Neural progenitor cell (in vitro differentiated cells): ENCODE data around the gene TMEM60. TPM values are rescaled to one million over a fixed set of nuclear protein-coding genes. Genes with fewer than 3 reads are reported as not detected.

Experiments used
- DNase-seq: peaks from one replicate; pipeline ENCODE4 v3.0.0-alpha.2; 2016; ENCODE audit warnings: low spot score
- H2AFZ ChIP-seq: fragments of 200-600 bp; sonication (generic); replicated peaks from 2 replicates; pipeline ENCODE4 v1.6.1; 2016; ENCODE audit warnings: antibody characterized with exemption
- H3F3A ChIP-seq: fragments of 200-600 bp; sonication (generic); 2 replicates; pipeline ENCODE4 v1.6.1; 2016; ENCODE audit warnings: antibody characterized with exemption, low read depth
- H3K27ac ChIP-seq: fragments of 200-600 bp; sonication (generic); 2 replicates; pipeline ENCODE4 v1.5.1; 2016; ENCODE audit warnings: mild to moderate bottlenecking
- H3K27me3 ChIP-seq: fragments of 200-600 bp; sonication (generic); 2 replicates; pipeline ENCODE4 v1.6.1; 2016; ENCODE audit warnings: mild to moderate bottlenecking, moderate library complexity
- H3K36me3 ChIP-seq: fragments of 200-600 bp; sonication (generic); 2 replicates; pipeline ENCODE4 v1.5.1; 2016
- H3K4me1 ChIP-seq: fragments of 200-600 bp; sonication (generic); 2 replicates; pipeline ENCODE4 v1.6.1; 2016; ENCODE audit warnings: mixed run types
- H3K4me2 ChIP-seq: fragments of 200-600 bp; sonication (generic); 2 replicates; pipeline ENCODE4 v1.6.1; 2016
- H3K4me3 ChIP-seq: fragments of 200-600 bp; sonication (generic); 2 replicates; pipeline ENCODE4 v1.5.1; 2016
- H3K79me2 ChIP-seq: fragments of 200-600 bp; sonication (generic); 2 replicates; pipeline ENCODE4 v1.6.1; 2016; ENCODE audit warnings: low read depth
- H3K9ac ChIP-seq: fragments of 200-600 bp; sonication (generic); 2 replicates; pipeline ENCODE4 v1.6.1; 2016
- H3K9me3 ChIP-seq: fragments of 200-600 bp; sonication (generic); 2 replicates; pipeline ENCODE4 v1.5.1; 2016; ENCODE audit warnings: low read depth
- H4K20me1 ChIP-seq: fragments of 200-600 bp; sonication (generic); 2 replicates; pipeline ENCODE4 v1.6.1; 2016; ENCODE audit warnings: low read depth
- H3K27ac Mint-ChIP-seq: 3 replicates; pipeline ENCODE4 v1.8.0; 2021; ENCODE audit warnings: mixed read lengths
- H3K27me3 Mint-ChIP-seq: 2 replicates; pipeline ENCODE4 v1.8.0; 2022; ENCODE audit warnings: low read depth, mild to moderate bottlenecking, inconsistent platforms, moderate library complexity, mixed read lengths; ENCODE audit not compliant: insufficient read depth
- H3K36me3 Mint-ChIP-seq: 3 replicates; pipeline ENCODE4 v1.8.0; 2021; ENCODE audit warnings: mixed read lengths
- H3K4me1 Mint-ChIP-seq: 3 replicates; pipeline ENCODE4 v1.8.0; 2021; ENCODE audit warnings: mixed read lengths
- H3K4me3 Mint-ChIP-seq: 3 replicates; pipeline ENCODE4 v1.8.0; 2021; ENCODE audit warnings: mild to moderate bottlenecking, moderate library complexity, mixed read lengths
- H3K9me3 Mint-ChIP-seq: 3 replicates; pipeline ENCODE4 v1.8.0; 2020; ENCODE audit warnings: mixed read lengths
- EZH2 ChIP-seq: fragments of 200-600 bp; sonication (generic); IDR thresholded peaks from 2 replicates; pipeline ENCODE4 v1.6.1; 2017; ENCODE audit warnings: antibody characterized with exemption, mild to moderate bottlenecking, moderate library complexity
- EZH2phosphoT487 ChIP-seq: fragments of 200-600 bp; sonication (generic); IDR thresholded peaks from 2 replicates; pipeline ENCODE4 v1.6.1; 2017; ENCODE audit warnings: antibody characterized with exemption
- total RNA-seq: library from RNA; depleted of rRNA; stranded (reverse); fragments of >200 nt; gene quantifications from 2 replicates; pipeline ENCODE4 v1.2.3, GENCODE V29; 2015; ENCODE audit warnings: low replicate concordance
- TF ChIP-seq, protein P1 (sequence below): fragments of 200-600 bp; sonication (generic); IDR thresholded peaks from 2 replicates; pipeline ENCODE4 v1.5.1; 2017; ENCODE audit warnings: antibody characterized with exemption, mild to moderate bottlenecking

Gene TMEM60
- total RNA-seq, 1 donor from 2014 or later, result 42.8 TPM

DNA sequence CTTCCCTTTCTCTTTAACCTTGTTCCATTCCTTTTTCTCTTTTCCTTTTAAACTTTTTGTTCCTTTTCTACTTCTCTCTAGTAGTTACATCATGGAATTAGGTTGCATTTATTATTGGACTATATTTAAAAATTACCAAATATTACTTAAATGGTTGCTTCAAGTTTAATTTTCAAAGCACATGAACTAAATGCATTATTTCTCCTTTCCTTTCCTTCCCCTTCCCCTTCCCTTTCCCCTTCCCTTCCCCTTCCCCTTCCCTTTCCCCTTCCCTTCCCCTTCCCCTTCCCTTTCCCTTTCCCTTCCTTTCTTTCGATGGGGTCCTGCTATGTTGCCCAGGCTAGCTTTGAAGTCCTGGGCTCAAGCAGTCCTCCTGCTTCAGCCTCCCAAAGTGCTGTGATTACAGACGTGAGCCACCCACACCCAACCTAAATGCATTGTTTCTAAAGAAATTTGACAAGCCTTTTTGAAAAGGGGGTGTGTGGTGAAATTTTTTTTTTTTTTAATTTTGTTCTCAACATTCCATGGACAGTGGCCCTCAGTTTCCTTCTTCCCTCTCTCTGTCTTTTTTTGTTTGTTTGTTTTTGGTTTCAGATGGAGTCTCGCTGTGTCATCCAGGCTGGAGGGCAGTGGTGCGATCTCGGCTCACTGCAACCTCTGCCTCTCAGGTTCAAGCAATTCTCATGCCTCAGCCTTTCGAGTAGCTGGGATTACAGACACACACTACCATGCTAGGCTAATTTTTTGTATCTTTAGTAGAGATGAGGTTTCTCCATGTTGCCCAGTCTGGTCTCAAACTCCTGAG, 31.2 kb downstream of the TMEM60 start:
- Histone ChIP-seq H3K36me3 (no peaks in the 10 kb centered on the region), H3K9ac (no peak overlapping the region), H3K27ac (no peak overlapping the region), H3F3A (no peaks in the 10 kb centered on the region), H3K4me1 (no peaks in the 10 kb centered on the region), H3K4me3 (no peak overlapping the region), H4K20me1 (peaks cover 5% of the 10 kb centered on the region), H3K4me2 (no peak overlapping the region), H2AFZ (no peak overlapping the region), H3K27me3 (no peaks in the 10 kb centered on the region), H3K79me2 (peaks cover 24% of the 10 kb centered on the region), H3K9me3 (no peaks in the 10 kb centered on the region)
- TF ChIP-seq, protein P1, sequence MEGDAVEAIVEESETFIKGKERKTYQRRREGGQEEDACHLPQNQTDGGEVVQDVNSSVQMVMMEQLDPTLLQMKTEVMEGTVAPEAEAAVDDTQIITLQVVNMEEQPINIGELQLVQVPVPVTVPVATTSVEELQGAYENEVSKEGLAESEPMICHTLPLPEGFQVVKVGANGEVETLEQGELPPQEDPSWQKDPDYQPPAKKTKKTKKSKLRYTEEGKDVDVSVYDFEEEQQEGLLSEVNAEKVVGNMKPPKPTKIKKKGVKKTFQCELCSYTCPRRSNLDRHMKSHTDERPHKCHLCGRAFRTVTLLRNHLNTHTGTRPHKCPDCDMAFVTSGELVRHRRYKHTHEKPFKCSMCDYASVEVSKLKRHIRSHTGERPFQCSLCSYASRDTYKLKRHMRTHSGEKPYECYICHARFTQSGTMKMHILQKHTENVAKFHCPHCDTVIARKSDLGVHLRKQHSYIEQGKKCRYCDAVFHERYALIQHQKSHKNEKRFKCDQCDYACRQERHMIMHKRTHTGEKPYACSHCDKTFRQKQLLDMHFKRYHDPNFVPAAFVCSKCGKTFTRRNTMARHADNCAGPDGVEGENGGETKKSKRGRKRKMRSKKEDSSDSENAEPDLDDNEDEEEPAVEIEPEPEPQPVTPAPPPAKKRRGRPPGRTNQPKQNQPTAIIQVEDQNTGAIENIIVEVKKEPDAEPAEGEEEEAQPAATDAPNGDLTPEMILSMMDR, result no peak
- no peak for TF ChIP-seq EZH2phosphoT487
- H3K27ac Mint-ChIP-seq, result no peak overlapping the region
- H3K36me3 Mint-ChIP-seq, result peaks cover 15% of the 10 kb centered on the region
- DNase-seq, result no peak
- H3K27me3 Mint-ChIP-seq, result no peaks in the 10 kb centered on the region
- H3K4me1 Mint-ChIP-seq, result no peaks in the 10 kb centered on the region
- no peak overlapping the region for H3K4me3 Mint-ChIP-seq
- no peaks in the 10 kb centered on the region for H3K9me3 Mint-ChIP-seq

DNA sequence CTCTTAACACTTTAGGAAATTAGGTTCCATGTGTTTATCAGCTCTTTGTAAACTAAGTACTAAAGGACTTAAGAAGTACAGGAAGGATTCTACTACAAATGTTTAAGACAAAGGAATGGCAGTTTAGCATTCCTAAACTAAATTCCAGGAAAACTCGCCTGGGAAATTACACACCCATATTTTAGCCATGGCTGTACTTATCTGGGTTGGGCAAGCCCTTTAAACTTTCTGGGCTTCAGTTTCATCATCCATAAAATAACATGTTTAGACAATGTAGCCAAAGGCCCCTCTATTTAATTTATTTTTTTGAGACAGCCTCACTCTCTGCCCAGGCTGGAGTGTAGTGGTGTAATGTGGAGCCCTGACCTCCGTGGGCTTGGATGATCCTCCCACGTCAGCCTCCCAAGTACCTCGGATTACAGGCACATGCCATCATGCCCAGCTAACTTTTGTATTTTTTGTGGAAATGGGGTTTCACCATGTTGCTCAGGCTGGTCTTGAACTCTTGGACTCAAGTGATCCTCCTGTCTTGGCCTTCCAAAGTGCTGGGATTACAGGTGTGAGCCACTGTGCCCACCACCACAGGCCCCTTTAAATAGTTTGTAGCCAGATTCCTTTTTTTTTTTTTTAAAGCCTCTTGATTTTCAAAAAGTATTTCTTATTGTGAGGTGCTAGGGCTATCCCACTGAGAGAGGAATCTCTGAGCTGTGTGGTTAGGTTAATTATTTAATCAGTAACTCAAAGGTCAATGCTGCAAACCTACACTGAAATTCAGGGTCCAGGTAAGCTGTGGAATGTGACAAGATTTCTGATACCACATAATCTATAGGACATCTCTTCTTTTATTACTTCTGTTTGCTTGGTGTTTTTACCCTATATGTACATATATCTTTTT, 32.1 kb downstream of the TMEM60 start:
- no peak overlapping the region for H3K4me3 ChIP-seq
- H3F3A ChIP-seq, result no peaks in the 10 kb centered on the region
- H3K79me2 ChIP-seq, result peaks cover 32% of the 10 kb centered on the region
- H3K27me3 ChIP-seq, result no peaks in the 10 kb centered on the region
- Mint-ChIP-seq H3K27me3 (no peaks in the 10 kb centered on the region), H3K4me3 (no peak overlapping the region), H3K36me3 (peaks cover 14% of the 10 kb centered on the region), H3K27ac (no peak overlapping the region), H3K9me3 (no peaks in the 10 kb centered on the region), H3K4me1 (no peaks in the 10 kb centered on the region)
- no peak for TF ChIP-seq EZH2
- TF ChIP-seq, protein P1, result no peak
- no peak for TF ChIP-seq EZH2phosphoT487
- DNase-seq, result peak; percentile 2
- peaks cover 5% of the 10 kb centered on the region for H4K20me1 ChIP-seq
- H3K9me3 ChIP-seq, result no peaks in the 10 kb centered on the region
- no peaks in the 10 kb centered on the region for H3K36me3 ChIP-seq
- no peaks in the 10 kb centered on the region for H3K4me1 ChIP-seq
- no peak overlapping the region for H2AFZ ChIP-seq
- H3K9ac ChIP-seq, result no peak overlapping the region
- no peak overlapping the region for H3K4me2 ChIP-seq
- no peak overlapping the region for H3K27ac ChIP-seq

DNA sequence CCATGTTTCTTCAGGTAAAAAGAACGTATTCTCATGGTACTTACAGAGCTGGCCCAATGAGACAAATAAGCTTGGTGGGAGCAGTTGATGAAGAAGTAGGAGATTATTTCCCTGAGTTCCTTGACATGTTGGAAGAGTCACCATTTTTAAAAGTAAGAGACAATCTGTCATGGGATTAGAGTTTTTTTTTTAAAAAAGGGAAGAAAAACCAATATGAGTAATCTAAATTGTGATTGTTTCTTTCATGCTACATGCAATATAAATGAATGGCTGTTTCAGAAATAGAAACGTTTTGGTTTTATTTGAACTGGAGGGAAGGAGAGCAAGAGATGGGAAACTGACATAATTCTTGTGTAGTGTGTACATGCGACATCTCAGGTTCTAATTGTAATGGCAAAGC, 32.8 kb downstream of the TMEM60 start:
- peaks cover 39% of the 10 kb centered on the region for H3K79me2 ChIP-seq
- H4K20me1 ChIP-seq, result peaks cover 5% of the 10 kb centered on the region
- no peaks in the 10 kb centered on the region for H3K36me3 ChIP-seq
- no peaks in the 10 kb centered on the region for H3K9me3 ChIP-seq
- no peak overlapping the region for H3K4me3 ChIP-seq
- H2AFZ ChIP-seq, result no peak overlapping the region
- Mint-ChIP-seq H3K27me3 (no peaks in the 10 kb centered on the region), H3K4me3 (no peak overlapping the region), H3K36me3 (peaks cover 11% of the 10 kb centered on the region), H3K4me1 (no peaks in the 10 kb centered on the region), H3K9me3 (no peaks in the 10 kb centered on the region), H3K27ac (no peak overlapping the region)
- H3K4me2 ChIP-seq, result no peak overlapping the region
- H3F3A ChIP-seq, result no peaks in the 10 kb centered on the region
- H3K9ac ChIP-seq, result no peak overlapping the region
- no peak for DNase-seq
- H3K27me3 ChIP-seq, result no peaks in the 10 kb centered on the region
- H3K27ac ChIP-seq, result no peak overlapping the region
- H3K4me1 ChIP-seq, result no peaks in the 10 kb centered on the region
- TF ChIP-seq, protein P1, result no peak
- TF ChIP-seq EZH2phosphoT487 (no peak), EZH2 (no peak)
